Activated CD4-positive, alpha-beta T cell treated with anti-CD3 and anti-CD28 coated beads for 24 hours (primary cell): ENCODE results near the gene PCDHB4.
"Not testable (repeated sequence)": the region's sequence is repeated elsewhere in the genome, so short reads cannot be mapped to it uniquely, and the experiment has no call there.

Experiments
- DNase-seq, 2 donors: peaks; one replicate each; pipeline ENCODE4 v3.0.0-alpha.2; 2020; ENCODE audit warnings: low read depth in 2 of 2

Gene PCDHB4

GRCh38 chr5:141150224-141150992 lies 28.8 kb downstream of the PCDHB4 start:
- no peak for DNase-seq

- DNase-seq, result no peak
These were observed 29.3 kb downstream of the PCDHB4 start for GRCh38 chr5:141150993-141151325.

- DNase-seq, result not testable (repeated sequence)
These were observed 30.0 kb downstream of the PCDHB4 start for GRCh38 chr5:141151632-141152031.

- not testable (repeated sequence) for DNase-seq
These were observed 30.5 kb downstream of the PCDHB4 start for GRCh38 chr5:141152096-141152495.

- no peak for DNase-seq
These were observed 34.1 kb downstream of the PCDHB4 start for GRCh38 chr5:141155540-141156374.

GRCh38 chr5:141157356-141157755 lies 35.7 kb downstream of the PCDHB4 start:
- not testable (repeated sequence) for DNase-seq

GRCh38 chr5:141157901-141158300 lies 36.3 kb downstream of the PCDHB4 start:
- DNase-seq, result not testable (repeated sequence)

GRCh38 chr5:141172381-141173204 lies 51.0 kb downstream of the PCDHB4 start, which contains the start of gene PCDHB7:
PCDHB7 (plus strand) TSS chr5:141172644; CDS start chr5:141172836, 192 bp downstream.
- DNase-seq, result peak in 1 of 2 donors; percentile 16

GRCh38 chr5:141174291-141175104 lies 52.9 kb downstream of the PCDHB4 start:
- not testable (repeated sequence) for DNase-seq
